Activated CD8-positive, alpha-beta T cell treated with anti-CD3 and anti-CD28 coated beads for 36 hours (primary cell): ENCODE measurements around the gene ETF1. TPM values are rescaled to one million over a fixed set of nuclear protein-coding genes. Genes with fewer than 3 reads are reported as not detected.
A peak's percentile ranks its signal among the peaks of the same experiment; 100 is the strongest.

Source experiments
- ATAC-seq: fragments of 200-7000 bp; cut with Tn5 transposase; one replicate; pipeline ENCODE4 v1.10.0; 2021; ENCODE audit warnings: mild to moderate bottlenecking, moderate library complexity
- CTCF ChIA-PET: fragments of 350-600 bp; sonication (Branson Sonifier 250); formaldehyde crosslinking; loops from one replicate; lab custom pipeline; 2021; ENCODE audit warnings: antibody characterized with exemption; lab: Charles Lee
- POLR2A ChIA-PET: fragments of 350-600 bp; sonication (Branson Sonifier 250); formaldehyde crosslinking; loops from one replicate; lab custom pipeline; 2021; ENCODE audit warnings: antibody characterized with exemption; lab: Charles Lee
- DNase-seq: peaks from one replicate; pipeline ENCODE4 v3.0.0-alpha.2; 2020
- H3K27ac Mint-ChIP-seq: one replicate; pipeline ENCODE4 v1.8.0; 2021; ENCODE audit warnings: mild to moderate bottlenecking, mixed read lengths
- H3K27me3 Mint-ChIP-seq: one replicate; pipeline ENCODE4 v1.8.0; 2021; ENCODE audit warnings: mixed read lengths
- H3K36me3 Mint-ChIP-seq: one replicate; pipeline ENCODE4 v1.8.0; 2021; ENCODE audit warnings: low read depth, mixed read lengths
- H3K4me1 Mint-ChIP-seq: one replicate; pipeline ENCODE4 v1.8.0; 2021; ENCODE audit warnings: low read depth, mixed read lengths
- H3K4me3 Mint-ChIP-seq: one replicate; pipeline ENCODE4 v1.8.0; 2021; ENCODE audit warnings: mild to moderate bottlenecking, moderate library complexity, mixed read lengths
- H3K9me3 Mint-ChIP-seq: one replicate; pipeline ENCODE4 v1.8.0; 2021; ENCODE audit warnings: mixed read lengths
- CTCF ChIP-seq: fragments of 200-600 bp; IDR thresholded peaks from one replicate; pipeline ENCODE4 v1.8.0; 2022; ENCODE audit warnings: antibody characterized with exemption, mild to moderate bottlenecking
- intact Hi-C: fragments of 100-400 bp; cut with micrococcal nuclease; formaldehyde crosslinking; loops from one replicate; pipeline ENCODE4 v1.10.0; 2022
- total RNA-seq, 2 experiments: library from RNA; stranded (reverse); gene quantifications; one replicate each; pipeline ENCODE4 v1.2.3, GENCODE V29; 2021

The ETF1 gene
- total RNA-seq, 2 experiments from 2014 or later = 154 to 161 TPM

GRCh38 chr5:138471052-138471361 lies 72.0 kb downstream of the ETF1 start:
- intact Hi-C loops = no loop called here
- Mint-ChIP-seq H3K4me1 (peaks cover 23% of the 10 kb centered on the region), H3K27ac (no peak overlapping the region), H3K27me3 (no peaks in the 10 kb centered on the region), H3K36me3 (peaks cover 25% of the 10 kb centered on the region), H3K9me3 (no peaks in the 10 kb centered on the region), H3K4me3 (no peak overlapping the region)
- ChIA-PET CTCF (interaction anchor here (1.6 kb wide), 1 partner anchor 21 kb away, joined by 6 read pairs; no protein-coding TSS in a partner anchor), POLR2A (interaction anchor here (0.6 to 0.9 kb wide), 2 partner anchors 22 to 44 kb away, joined by 4 read pairs; no protein-coding TSS in a partner anchor)
- DNase-seq = no peak
- ATAC-seq = no peak
- no peak for TF ChIP-seq CTCF

GRCh38 chr5:138470322-138471051 lies 72.5 kb downstream of the ETF1 start:
- no peak for ATAC-seq
- POLR2A ChIA-PET = interaction anchor here (0.6 to 0.7 kb wide), 2 partner anchors 15 to 44 kb away, joined by 3 to 4 read pairs; no protein-coding TSS in a partner anchor
- no peak overlapping the region for H3K27ac Mint-ChIP-seq
- H3K4me1 Mint-ChIP-seq = peaks cover 23% of the 10 kb centered on the region
- no peak for TF ChIP-seq CTCF
- CTCF ChIA-PET = interaction anchor here (1.6 kb wide), 1 partner anchor 21 kb away, joined by 6 read pairs; no protein-coding TSS in a partner anchor
- intact Hi-C loops = no loop called here
- no peak overlapping the region for H3K4me3 Mint-ChIP-seq
- no peaks in the 10 kb centered on the region for H3K9me3 Mint-ChIP-seq
- peaks cover 26% of the 10 kb centered on the region for H3K36me3 Mint-ChIP-seq
- no peaks in the 10 kb centered on the region for H3K27me3 Mint-ChIP-seq
- no peak for DNase-seq

- ChIA-PET CTCF (no interaction called here), POLR2A (interaction anchor here (0.6 to 1.3 kb wide), 4 partner anchors 10 to 39 kb away, joined by 3 to 6 read pairs (median 3); no protein-coding TSS in a partner anchor)
- intact Hi-C loops = loop anchor here (5.0 kb wide), 1 partner anchor 33 kb away; no protein-coding TSS in a partner anchor
- no peak overlapping the region for H3K27ac Mint-ChIP-seq
- peaks cover 28% of the 10 kb centered on the region for H3K36me3 Mint-ChIP-seq
- no peaks in the 10 kb centered on the region for H3K9me3 Mint-ChIP-seq
- no peak for TF ChIP-seq CTCF
- ATAC-seq = no peak
- peaks cover 23% of the 10 kb centered on the region for H3K4me1 Mint-ChIP-seq
- peak overlapping the region; percentile 36 for H3K4me3 Mint-ChIP-seq
- H3K27me3 Mint-ChIP-seq = no peaks in the 10 kb centered on the region
- DNase-seq = no peak
These were observed 73.3 kb downstream of the ETF1 start for GRCh38 chr5:138469540-138470321.

GRCh38 chr5:138468966-138469539 lies 74.0 kb downstream of the ETF1 start:
- POLR2A ChIA-PET = interaction anchor here (1.0 to 1.3 kb wide), 3 partner anchors 9 to 33 kb away, joined by 3 read pairs; no protein-coding TSS in a partner anchor
- peaks cover 28% of the 10 kb centered on the region for H3K36me3 Mint-ChIP-seq

More at GRCh38 chr5:138468966-138469539, 74.0 kb downstream of the ETF1 start:
- no peak for ATAC-seq
- Mint-ChIP-seq H3K27ac (no peak overlapping the region), H3K4me1 (peaks cover 23% of the 10 kb centered on the region), H3K27me3 (no peaks in the 10 kb centered on the region), H3K4me3 (peak overlapping the region; percentile 82), H3K9me3 (no peaks in the 10 kb centered on the region)
- intact Hi-C loops = loop anchor here (5.0 kb wide), 1 partner anchor 33 kb away; no protein-coding TSS in a partner anchor
- CTCF ChIA-PET = no interaction called here
- DNase-seq = no peak
- TF ChIP-seq CTCF = no peak
